ENCODE measurements around the gene PACSIN1.

PACSIN1 gene

GRCh38 chr6:34528996-34529664, 63.3 kb downstream of the PACSIN1 start:
- no peak for FAIRE-seq

- FAIRE-seq = no peak
Measured at GRCh38 chr6:34529665-34530327, 63.9 kb downstream of the PACSIN1 start.

- FAIRE-seq = no peak
Measured at GRCh38 chr6:34530753-34531365, 65.0 kb downstream of the PACSIN1 start.

- no peak for FAIRE-seq
Measured at GRCh38 chr6:34531580-34532201, 65.8 kb downstream of the PACSIN1 start.

GRCh38 chr6:34532230-34532629, 66.4 kb downstream of the PACSIN1 start:
- FAIRE-seq = no peak

- no peak for FAIRE-seq
Measured at GRCh38 chr6:34534146-34534545, 68.3 kb downstream of the PACSIN1 start.

GRCh38 chr6:34534656-34535055, 68.8 kb downstream of the PACSIN1 start:
- FAIRE-seq = no peak

GRCh38 chr6:34535199-34535598, 69.3 kb downstream of the PACSIN1 start:
- FAIRE-seq = no peak

- FAIRE-seq = no peak
Measured at GRCh38 chr6:34535646-34536045, 69.8 kb downstream of the PACSIN1 start.

- no peak for FAIRE-seq
Measured at GRCh38 chr6:34536251-34536958, 70.5 kb downstream of the PACSIN1 start.

GRCh38 chr6:34536959-34537848, 71.3 kb downstream of the PACSIN1 start:
- no peak for FAIRE-seq

- no peak for FAIRE-seq
Measured at GRCh38 chr6:34537922-34538550, 72.2 kb downstream of the PACSIN1 start.

GRCh38 chr6:34538581-34538980, 72.7 kb downstream of the PACSIN1 start:
- FAIRE-seq = no peak

GRCh38 chr6:34539181-34539580, 73.3 kb downstream of the PACSIN1 start:
- FAIRE-seq = no peak

- no peak for FAIRE-seq
Measured at GRCh38 chr6:34540222-34540621, 74.3 kb downstream of the PACSIN1 start.

- FAIRE-seq = no peak
Measured at GRCh38 chr6:34540841-34541240, 75.0 kb downstream of the PACSIN1 start.

GRCh38 chr6:34543421-34543820, 77.5 kb downstream of the PACSIN1 start:
- no peak for FAIRE-seq

GRCh38 chr6:34544052-34544604, 78.3 kb downstream of the PACSIN1 start:
- FAIRE-seq = no peak

- no peak for FAIRE-seq
Measured at GRCh38 chr6:34544776-34545471, 79.0 kb downstream of the PACSIN1 start.

- no peak for FAIRE-seq
Measured at GRCh38 chr6:34546551-34547321, 80.9 kb downstream of the PACSIN1 start.
